Sigmoid colon (tissue), 7 donors: ENCODE results near the gene R3HDM4. TPM values are rescaled to one million over a fixed set of nuclear protein-coding genes. Genes with fewer than 3 reads are reported as not detected.

Source experiments
- DNase-seq: peaks from one replicate; pipeline ENCODE4 v3.0.0-alpha.2; 2019
- H3K27ac ChIP-seq, 4 donors: fragments of 200-600 bp; sonication (generic); one replicate each; pipeline ENCODE4 v1.5.1; 2016 to 2019; ENCODE audit warnings: mild to moderate bottlenecking in 1 of 4
- H3K27me3 ChIP-seq, 3 donors: fragments of 200-600 bp; sonication (generic); one replicate each; pipeline ENCODE4 v1.5.1; 2019; ENCODE audit warnings: mild to moderate bottlenecking in 1 of 3
- H3K36me3 ChIP-seq, 4 donors: fragments of 200-600 bp; sonication (generic); one replicate each; pipeline ENCODE4 v1.5.1; 2016 to 2019
- H3K4me1 ChIP-seq, 4 donors: fragments of 200-600 bp; sonication (generic); one replicate each; pipeline ENCODE4 v1.5.1; 2017 to 2019
- H3K4me3 ChIP-seq, 4 donors: fragments of 200-600 bp; sonication (generic); one replicate each; pipeline ENCODE4 v1.5.1; 2017 to 2019; ENCODE audit warnings: mild to moderate bottlenecking in 2 of 4, moderate library complexity in 1 of 4
- H3K9me3 ChIP-seq, 4 donors: fragments of 200-600 bp in 3 of 4; sonication (generic) in 3 of 4; one replicate each; pipeline versions ENCODE4 v1.5.1 to v1.6.1; 2013 to 2019
- CTCF ChIP-seq, 4 experiments: fragments of 450-650 bp in 3 of 4; fragments of 200-600 bp in 1 of 4; IDR thresholded peaks; one replicate each; pipeline ENCODE4 v1.5.1; 2016 to 2019; ENCODE audit warnings: antibody characterized with exemption in 4 of 4, mild to moderate bottlenecking in 3 of 4, moderate library complexity in 2 of 4
- EP300 ChIP-seq, 4 donors: sonication (generic); formaldehyde crosslinking; IDR thresholded peaks; one replicate each; pipeline ENCODE4 v1.6.1; 2017; ENCODE audit warnings: antibody characterized with exemption in 4 of 4
- POLR2A ChIP-seq, 2 donors: fragments of 450-650 bp; IDR thresholded peaks; one replicate each; pipeline ENCODE4 v1.6.1; 2016; ENCODE audit warnings: antibody characterized with exemption in 2 of 2, mild to moderate bottlenecking in 2 of 2, moderate library complexity in 2 of 2
- POLR2AphosphoS5 ChIP-seq, 4 donors: sonication (generic); formaldehyde crosslinking; IDR thresholded peaks; one replicate each; pipeline ENCODE4 v1.6.1; 2017; ENCODE audit warnings: antibody characterized with exemption in 4 of 4
- WGBS, 2 donors: extraction: QIAGEN DNeasy Blood & Tissue Kit; methylation state at CpG; one replicate each; pipeline ENCODE4 v1.1.7; 2013; 5-methylcytosine and 5-hydroxymethylcytosine counted together
- intact Hi-C: fragments of 100-400 bp; cut with DNase I; formaldehyde crosslinking; loops from one replicate; pipeline ENCODE4 v1.15.1; 2023
- polyA plus RNA-seq, 3 donors: library from polyadenylated mRNA; stranded (reverse); fragments of 200-250 nt; gene quantifications; one replicate each; pipeline ENCODE4 v1.2.3, GENCODE V29; 2013
- total RNA-seq, 4 donors: library from RNA; depleted of rRNA; stranded (reverse); fragments of >200 nt; gene quantifications; one replicate each; pipeline ENCODE4 v1.1.0, GENCODE V29; 2016
- donor health status: healthy with polysubstance abuse.
- donor health status: Bipolar disorder and iron deficiency.
- donor health status: healthy.

Gene R3HDM4
- total and polyA plus RNA-seq, 7 donors = 21.4 to 85.3 (median 30.5) TPM

GRCh38 chr19:876780-877314 is 36.2 kb downstream of the R3HDM4 start:
- H3K36me3 ChIP-seq = peaks cover 43 to 82% (median 48%) of the 10 kb centered on the region in 4 donors
- H3K27me3 ChIP-seq = no peaks in the 10 kb centered on the region
- DNase-seq = no peak
- H3K27ac ChIP-seq = no peak overlapping the region
- no peak overlapping the region for H3K4me3 ChIP-seq
- TF ChIP-seq POLR2A (IDR thresholded peaks at IDR 0.05) = no peak
- no peak for TF ChIP-seq EP300 (IDR thresholded peaks at IDR 0.05)
- TF ChIP-seq CTCF (IDR thresholded peaks at IDR 0.05) = no peak
- TF ChIP-seq POLR2AphosphoS5 (IDR thresholded peaks at IDR 0.05) = no peak
- H3K4me1 ChIP-seq = peaks cover 0 to 11% (median 9%) of the 10 kb centered on the region in 4 donors
- intact Hi-C loops = no loop called here
- H3K9me3 ChIP-seq = no peaks in the 10 kb centered on the region
- WGBS, 2 donors = 87 to 90% methylated on average over 29 of the region's 29 CpGs

- Histone ChIP-seq H3K4me3 (no peak overlapping the region), H3K36me3 (peaks cover 35 to 76% (median 40%) of the 10 kb centered on the region in 4 donors), H3K27me3 (no peaks in the 10 kb centered on the region), H3K27ac (no peak overlapping the region), H3K4me1 (peaks cover 0 to 16% (median 14%) of the 10 kb centered on the region in 4 donors), H3K9me3 (no peaks in the 10 kb centered on the region)
- DNase-seq = no peak
- TF ChIP-seq POLR2A (IDR thresholded peaks at IDR 0.05) (no peak), POLR2AphosphoS5 (IDR thresholded peaks at IDR 0.05) (no peak)
- WGBS, 2 donors = 77 to 82% methylated on average over 18 of the region's 18 CpGs
- intact Hi-C loops = no loop called here
Observed at GRCh38 chr19:876089-876488, 36.9 kb downstream of the R3HDM4 start.

GRCh38 chr19:875265-875879 is 37.6 kb downstream of the R3HDM4 start:
- no peaks in the 10 kb centered on the region for H3K27me3 ChIP-seq
- intact Hi-C loops = no loop called here
- no peak overlapping the region for H3K27ac ChIP-seq
- 95 to 96% methylated on average over 28 of the region's 28 CpGs for WGBS, 2 donors
- H3K4me1 ChIP-seq = peaks cover 0 to 22% (median 20%) of the 10 kb centered on the region in 4 donors
- TF ChIP-seq POLR2A (IDR thresholded peaks at IDR 0.05) = no peak
- TF ChIP-seq POLR2AphosphoS5 (IDR thresholded peaks at IDR 0.05) = no peak
- TF ChIP-seq EP300 (IDR thresholded peaks at IDR 0.05) = no peak
- no peak for TF ChIP-seq CTCF (IDR thresholded peaks at IDR 0.05)
- DNase-seq = no peak
- peaks cover 29 to 74% (median 35%) of the 10 kb centered on the region in 4 donors for H3K36me3 ChIP-seq
- no peak overlapping the region for H3K4me3 ChIP-seq
- no peaks in the 10 kb centered on the region for H3K9me3 ChIP-seq

GRCh38 chr19:873561-874041 is 39.4 kb downstream of the R3HDM4 start:
- Histone ChIP-seq H3K27ac (peak overlapping the region in 1 of 4 donors; percentile 83), H3K9me3 (no peaks in the 10 kb centered on the region), H3K36me3 (peaks cover 15 to 65% (median 24%) of the 10 kb centered on the region in 4 donors), H3K4me1 (peaks cover 0 to 37% (median 37%) of the 10 kb centered on the region in 4 donors), H3K4me3 (no peak overlapping the region), H3K27me3 (no peaks in the 10 kb centered on the region)
- no peak for DNase-seq
- 94 to 95% methylated on average over 22 of the region's 22 CpGs for WGBS, 2 donors
- intact Hi-C loops = no loop called here
- TF ChIP-seq CTCF (IDR thresholded peaks at IDR 0.05) (no peak), EP300 (IDR thresholded peaks at IDR 0.05) (no peak), POLR2A (IDR thresholded peaks at IDR 0.05) (no peak), POLR2AphosphoS5 (IDR thresholded peaks at IDR 0.05) (no peak)

- H3K36me3 ChIP-seq = peaks cover 17 to 70% (median 27%) of the 10 kb centered on the region in 4 donors
- DNase-seq = no peak
- WGBS, 2 donors = 37 to 66% methylated on average over 13 of the region's 13 CpGs
- peak overlapping the region in 1 of 4 donors; percentile 83 for H3K27ac ChIP-seq
- intact Hi-C loops = no loop called here
- H3K9me3 ChIP-seq = no peaks in the 10 kb centered on the region
- H3K4me1 ChIP-seq = peaks cover 0 to 42% (median 41%) of the 10 kb centered on the region in 4 donors
- H3K27me3 ChIP-seq = no peaks in the 10 kb centered on the region
- TF ChIP-seq CTCF (IDR thresholded peaks at IDR 0.05) (no peak), POLR2AphosphoS5 (IDR thresholded peaks at IDR 0.05) (no peak), POLR2A (IDR thresholded peaks at IDR 0.05) (no peak), EP300 (IDR thresholded peaks at IDR 0.05) (no peak)
- no peak overlapping the region for H3K4me3 ChIP-seq
Observed at GRCh38 chr19:873084-873483, 39.9 kb downstream of the R3HDM4 start.
